ENCODE measurements around the gene VPS50.

DNA sequence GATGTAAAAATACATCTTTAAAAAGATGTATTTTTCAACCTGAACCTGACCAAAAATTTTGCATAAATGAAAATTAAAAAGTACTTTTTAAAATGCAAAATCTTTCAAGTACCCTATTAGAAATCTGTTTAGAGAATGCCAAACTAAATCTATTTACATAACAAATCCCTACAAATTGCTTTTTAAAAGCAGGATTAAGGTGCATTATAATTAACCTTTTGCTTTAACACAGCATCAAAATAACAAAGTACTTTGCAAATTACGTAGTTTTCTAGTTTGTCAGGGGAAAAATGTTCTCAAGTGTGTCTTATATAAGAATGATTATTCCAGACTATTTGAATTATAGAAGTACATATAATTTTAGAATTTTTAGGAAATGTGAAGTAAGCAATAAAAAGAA, 160.8 kb downstream of the VPS50 start:
- TF ChIP-seq, protein P1, sequence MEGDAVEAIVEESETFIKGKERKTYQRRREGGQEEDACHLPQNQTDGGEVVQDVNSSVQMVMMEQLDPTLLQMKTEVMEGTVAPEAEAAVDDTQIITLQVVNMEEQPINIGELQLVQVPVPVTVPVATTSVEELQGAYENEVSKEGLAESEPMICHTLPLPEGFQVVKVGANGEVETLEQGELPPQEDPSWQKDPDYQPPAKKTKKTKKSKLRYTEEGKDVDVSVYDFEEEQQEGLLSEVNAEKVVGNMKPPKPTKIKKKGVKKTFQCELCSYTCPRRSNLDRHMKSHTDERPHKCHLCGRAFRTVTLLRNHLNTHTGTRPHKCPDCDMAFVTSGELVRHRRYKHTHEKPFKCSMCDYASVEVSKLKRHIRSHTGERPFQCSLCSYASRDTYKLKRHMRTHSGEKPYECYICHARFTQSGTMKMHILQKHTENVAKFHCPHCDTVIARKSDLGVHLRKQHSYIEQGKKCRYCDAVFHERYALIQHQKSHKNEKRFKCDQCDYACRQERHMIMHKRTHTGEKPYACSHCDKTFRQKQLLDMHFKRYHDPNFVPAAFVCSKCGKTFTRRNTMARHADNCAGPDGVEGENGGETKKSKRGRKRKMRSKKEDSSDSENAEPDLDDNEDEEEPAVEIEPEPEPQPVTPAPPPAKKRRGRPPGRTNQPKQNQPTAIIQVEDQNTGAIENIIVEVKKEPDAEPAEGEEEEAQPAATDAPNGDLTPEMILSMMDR (IDR thresholded peaks at IDR 0.05) = no peak
- TF ChIP-seq POLR2A (IDR thresholded peaks at IDR 0.05) (no peak), EP300 (IDR thresholded peaks at IDR 0.05; ENCODE audit: low read depth) (no peak)

Data from transverse colon (tissue), 3 donors.